ENCODE measurements around the gene ANO10.
"Not testable (repeated sequence)": the region's sequence is repeated elsewhere in the genome, so short reads cannot be mapped to it uniquely, and the experiment has no call there.

Gene ANO10

DNA sequence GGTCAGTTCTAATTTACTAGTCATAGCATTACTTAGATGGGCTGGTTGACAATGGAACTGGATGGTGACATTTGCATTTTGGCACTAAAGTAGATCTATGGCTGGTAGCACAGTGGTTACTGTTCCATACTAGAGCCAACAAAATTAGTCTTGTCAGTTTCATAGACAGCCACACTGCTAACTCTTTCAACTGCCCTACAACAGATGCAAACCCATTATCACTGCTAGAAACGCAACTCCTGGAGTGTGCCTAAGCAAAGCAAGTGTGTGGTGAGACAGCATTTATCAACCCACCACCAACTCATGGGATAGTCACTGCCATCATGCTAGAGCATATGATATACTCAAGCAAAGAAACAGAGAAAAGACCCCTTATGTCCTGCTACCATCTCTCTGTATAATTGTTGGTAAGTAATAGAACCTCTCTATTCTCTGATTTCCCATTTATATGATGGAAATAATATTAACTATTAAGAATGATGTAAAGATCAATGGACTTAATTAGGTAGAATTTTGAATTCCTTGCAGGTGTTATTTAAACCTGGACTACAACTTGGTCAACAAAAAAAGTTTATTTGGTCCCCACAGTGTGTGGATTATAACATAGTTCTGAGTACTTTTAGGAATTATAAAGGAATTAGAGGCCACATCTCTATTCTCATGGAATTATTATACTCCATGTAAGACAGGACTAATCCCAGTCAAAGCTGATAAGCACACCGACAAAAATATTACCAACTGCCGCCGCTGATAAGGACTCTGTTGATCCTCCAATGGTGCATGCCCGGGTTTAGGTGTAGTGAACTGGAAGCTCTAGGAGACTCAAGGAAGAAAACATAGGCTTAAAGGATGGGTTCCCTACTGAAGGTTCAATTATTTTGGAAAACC lies 49.1 kb upstream of the ANO10 start:
- CTCF ChIA-PET = no interaction called here
- H3K4me3 ChIP-seq (ENCODE audit: low read depth, low read length) = no peak overlapping the region
- H3K4me1 ChIP-seq (ENCODE audit: control insufficient read depth, insufficient read depth, low read length) = no peaks in the 10 kb centered on the region
- TF ChIP-seq ZNF560 (tag by site-specific recombination; IDR thresholded peaks at IDR 0.05; ENCODE audit: borderline replicate concordance) (no peak), ZNF274 (IDR thresholded peaks at IDR 0.05; ENCODE audit: low read length) (no peak), ZNF274 (tag by site-specific recombination; IDR thresholded peaks at IDR 0.05; ENCODE audit: borderline replicate concordance) (no peak), ZNF530 (tag by site-specific recombination; IDR thresholded peaks at IDR 0.05; ENCODE audit: low read depth) (no peak), HOXD13 (CRISPR knock-in tag; IDR thresholded peaks at IDR 0.05; ENCODE audit: borderline replicate concordance) (no peak), ZEB2 (tag by site-specific recombination; IDR thresholded peaks at IDR 0.05) (no peak), SCRT2 (tag by site-specific recombination; IDR thresholded peaks at IDR 0.05) (no peak), YY1 (tag by site-specific recombination; IDR thresholded peaks at IDR 0.05) (no peak), ZNF521 (tag by site-specific recombination; IDR thresholded peaks at IDR 0.05) (no peak), ZNF596 (tag by site-specific recombination; IDR thresholded peaks at IDR 0.05) (no peak), ZNF140 (tag by site-specific recombination; IDR thresholded peaks at IDR 0.05) (no peak), ZNF785 (tag by site-specific recombination; IDR thresholded peaks at IDR 0.05) (no peak), ZNF501 (tag by site-specific recombination; IDR thresholded peaks at IDR 0.05) (no peak)
- TF ChIP-seq, protein P1, sequence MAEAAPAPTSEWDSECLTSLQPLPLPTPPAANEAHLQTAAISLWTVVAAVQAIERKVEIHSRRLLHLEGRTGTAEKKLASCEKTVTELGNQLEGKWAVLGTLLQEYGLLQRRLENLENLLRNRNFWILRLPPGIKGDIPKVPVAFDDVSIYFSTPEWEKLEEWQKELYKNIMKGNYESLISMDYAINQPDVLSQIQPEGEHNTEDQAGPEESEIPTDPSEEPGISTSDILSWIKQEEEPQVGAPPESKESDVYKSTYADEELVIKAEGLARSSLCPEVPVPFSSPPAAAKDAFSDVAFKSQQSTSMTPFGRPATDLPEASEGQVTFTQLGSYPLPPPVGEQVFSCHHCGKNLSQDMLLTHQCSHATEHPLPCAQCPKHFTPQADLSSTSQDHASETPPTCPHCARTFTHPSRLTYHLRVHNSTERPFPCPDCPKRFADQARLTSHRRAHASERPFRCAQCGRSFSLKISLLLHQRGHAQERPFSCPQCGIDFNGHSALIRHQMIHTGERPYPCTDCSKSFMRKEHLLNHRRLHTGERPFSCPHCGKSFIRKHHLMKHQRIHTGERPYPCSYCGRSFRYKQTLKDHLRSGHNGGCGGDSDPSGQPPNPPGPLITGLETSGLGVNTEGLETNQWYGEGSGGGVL (tag by site-specific recombination; IDR thresholded peaks at IDR 0.05) = no peak
- TF ChIP-seq, protein P2, sequence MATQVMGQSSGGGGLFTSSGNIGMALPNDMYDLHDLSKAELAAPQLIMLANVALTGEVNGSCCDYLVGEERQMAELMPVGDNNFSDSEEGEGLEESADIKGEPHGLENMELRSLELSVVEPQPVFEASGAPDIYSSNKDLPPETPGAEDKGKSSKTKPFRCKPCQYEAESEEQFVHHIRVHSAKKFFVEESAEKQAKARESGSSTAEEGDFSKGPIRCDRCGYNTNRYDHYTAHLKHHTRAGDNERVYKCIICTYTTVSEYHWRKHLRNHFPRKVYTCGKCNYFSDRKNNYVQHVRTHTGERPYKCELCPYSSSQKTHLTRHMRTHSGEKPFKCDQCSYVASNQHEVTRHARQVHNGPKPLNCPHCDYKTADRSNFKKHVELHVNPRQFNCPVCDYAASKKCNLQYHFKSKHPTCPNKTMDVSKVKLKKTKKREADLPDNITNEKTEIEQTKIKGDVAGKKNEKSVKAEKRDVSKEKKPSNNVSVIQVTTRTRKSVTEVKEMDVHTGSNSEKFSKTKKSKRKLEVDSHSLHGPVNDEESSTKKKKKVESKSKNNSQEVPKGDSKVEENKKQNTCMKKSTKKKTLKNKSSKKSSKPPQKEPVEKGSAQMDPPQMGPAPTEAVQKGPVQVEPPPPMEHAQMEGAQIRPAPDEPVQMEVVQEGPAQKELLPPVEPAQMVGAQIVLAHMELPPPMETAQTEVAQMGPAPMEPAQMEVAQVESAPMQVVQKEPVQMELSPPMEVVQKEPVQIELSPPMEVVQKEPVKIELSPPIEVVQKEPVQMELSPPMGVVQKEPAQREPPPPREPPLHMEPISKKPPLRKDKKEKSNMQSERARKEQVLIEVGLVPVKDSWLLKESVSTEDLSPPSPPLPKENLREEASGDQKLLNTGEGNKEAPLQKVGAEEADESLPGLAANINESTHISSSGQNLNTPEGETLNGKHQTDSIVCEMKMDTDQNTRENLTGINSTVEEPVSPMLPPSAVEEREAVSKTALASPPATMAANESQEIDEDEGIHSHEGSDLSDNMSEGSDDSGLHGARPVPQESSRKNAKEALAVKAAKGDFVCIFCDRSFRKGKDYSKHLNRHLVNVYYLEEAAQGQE (tag by site-specific recombination; IDR thresholded peaks at IDR 0.05) = no peak
- TF ChIP-seq, protein P3, sequence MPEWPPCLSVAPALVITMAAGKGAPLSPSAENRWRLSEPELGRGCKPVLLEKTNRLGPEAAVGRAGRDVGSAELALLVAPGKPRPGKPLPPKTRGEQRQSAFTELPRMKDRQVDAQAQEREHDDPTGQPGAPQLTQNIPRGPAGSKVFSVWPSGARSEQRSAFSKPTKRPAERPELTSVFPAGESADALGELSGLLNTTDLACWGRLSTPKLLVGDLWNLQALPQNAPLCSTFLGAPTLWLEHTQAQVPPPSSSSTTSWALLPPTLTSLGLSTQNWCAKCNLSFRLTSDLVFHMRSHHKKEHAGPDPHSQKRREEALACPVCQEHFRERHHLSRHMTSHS (tag by site-specific recombination; IDR thresholded peaks at IDR 0.05) = no peak
- TF ChIP-seq, protein P4, sequence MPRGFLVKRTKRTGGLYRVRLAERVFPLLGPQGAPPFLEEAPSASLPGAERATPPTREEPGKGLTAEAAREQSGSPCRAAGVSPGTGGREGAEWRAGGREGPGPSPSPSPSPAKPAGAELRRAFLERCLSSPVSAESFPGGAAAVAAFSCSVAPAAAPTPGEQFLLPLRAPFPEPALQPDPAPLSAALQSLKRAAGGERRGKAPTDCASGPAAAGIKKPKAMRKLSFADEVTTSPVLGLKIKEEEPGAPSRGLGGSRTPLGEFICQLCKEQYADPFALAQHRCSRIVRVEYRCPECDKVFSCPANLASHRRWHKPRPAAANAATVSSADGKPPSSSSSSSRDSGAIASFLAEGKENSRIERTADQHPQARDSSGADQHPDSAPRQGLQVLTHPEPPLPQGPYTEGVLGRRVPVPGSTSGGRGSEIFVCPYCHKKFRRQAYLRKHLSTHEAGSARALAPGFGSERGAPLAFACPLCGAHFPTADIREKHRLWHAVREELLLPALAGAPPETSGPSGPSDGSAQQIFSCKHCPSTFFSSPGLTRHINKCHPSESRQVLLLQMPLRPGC (tag by site-specific recombination; IDR thresholded peaks at IDR 0.05) = no peak
- no peaks in the 10 kb centered on the region for H3K9me3 ChIP-seq (ENCODE audit: control insufficient read depth, insufficient read depth, low read depth, low read length)
- H3K36me3 ChIP-seq (ENCODE audit: control insufficient read depth in 2 of 2, insufficient read depth in 1 of 2, low read length in 2 of 2) = no peaks in the 10 kb centered on the region
- H3K27ac ChIP-seq (ENCODE audit: extremely low read depth, low read depth, low read length) = no peak overlapping the region
- POLR2A ChIA-PET = no interaction called here

DNA sequence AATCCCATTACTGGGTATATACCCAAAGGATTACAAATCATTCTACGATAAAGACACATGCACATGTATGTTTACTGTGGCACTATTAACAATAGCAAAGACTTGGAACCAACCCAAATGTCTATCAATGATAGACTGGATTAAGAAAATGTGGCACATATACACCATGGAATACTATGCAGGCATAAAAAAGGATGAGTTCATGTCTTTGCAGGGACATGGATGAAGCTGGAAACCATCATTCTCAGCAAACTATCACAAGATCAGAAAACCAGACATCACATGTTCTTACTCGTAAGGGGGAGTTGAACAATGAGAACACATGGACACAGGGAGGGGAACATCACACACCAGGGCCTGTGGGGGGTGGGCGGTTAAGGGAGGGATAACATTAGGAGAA lies 43.2 kb upstream of the ANO10 start:
- CTCF ChIA-PET; POLR2A ChIA-PET; H3K4me1 ChIP-seq (ENCODE audit: control insufficient read depth, insufficient read depth, low read length); H3K27ac ChIP-seq (ENCODE audit: extremely low read depth, low read depth, low read length); H3K36me3 ChIP-seq (ENCODE audit: control insufficient read depth in 2 of 2, insufficient read depth in 1 of 2, low read length in 2 of 2); H3K9me3 ChIP-seq (ENCODE audit: control insufficient read depth, insufficient read depth, low read depth, low read length); H3K4me3 ChIP-seq (ENCODE audit: low read depth, low read length): not testable (repeated sequence)
- peak; percentile 53; the same call in 1 of the 2 replicates for TF ChIP-seq ZNF146 (tag by site-specific recombination; IDR thresholded peaks at IDR 0.05)

DNA sequence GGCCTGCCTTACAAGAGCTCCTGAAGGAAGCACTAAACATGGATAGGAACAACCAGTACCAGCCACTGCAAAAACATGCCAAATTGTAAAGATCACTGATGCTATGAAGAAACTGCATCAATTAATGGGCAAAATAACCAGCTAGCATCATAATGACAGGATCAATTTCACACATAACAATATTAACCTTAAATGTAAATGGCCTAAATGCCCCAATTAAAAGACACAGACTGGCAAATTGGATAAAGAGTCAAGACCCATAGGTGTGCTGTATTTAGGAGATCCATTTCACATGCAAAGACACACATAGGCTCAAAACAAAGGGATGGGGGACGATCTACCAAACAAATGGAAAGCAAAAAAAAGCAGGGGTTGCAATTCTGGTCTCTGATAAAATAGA lies 39.6 kb upstream of the ANO10 start:
- H3K4me3 ChIP-seq (ENCODE audit: low read depth, low read length); CTCF ChIA-PET; H3K36me3 ChIP-seq (ENCODE audit: control insufficient read depth in 2 of 2, insufficient read depth in 1 of 2, low read length in 2 of 2); H3K27ac ChIP-seq (ENCODE audit: extremely low read depth, low read depth, low read length); H3K4me1 ChIP-seq (ENCODE audit: control insufficient read depth, insufficient read depth, low read length); H3K9me3 ChIP-seq (ENCODE audit: control insufficient read depth, insufficient read depth, low read depth, low read length); POLR2A ChIA-PET: not testable (repeated sequence)
